D721Med (cell line): ENCODE data around the gene CENPO.

ENCODE experiments used
- DNase-seq: peaks from one replicate; pipeline ENCODE4 v3.0.0; 2011; ENCODE audit warnings: low spot score; ENCODE audit not compliant: insufficient read length
- FAIRE-seq: peaks from 2 replicates; lab custom pipeline; 2011; peaks lifted over from hg19 to GRCh38; lab: Jason Lieb, UNC
- TF ChIP-seq, protein P1 (sequence below): IDR thresholded peaks from 2 replicates; pipeline ENCODE4 v1.5.1; 2012; ENCODE audit warnings: mild to moderate bottlenecking, control low read depth; ENCODE audit not compliant: insufficient read depth; ENCODE audit errors: missing control alignments

CENPO gene

DNA sequence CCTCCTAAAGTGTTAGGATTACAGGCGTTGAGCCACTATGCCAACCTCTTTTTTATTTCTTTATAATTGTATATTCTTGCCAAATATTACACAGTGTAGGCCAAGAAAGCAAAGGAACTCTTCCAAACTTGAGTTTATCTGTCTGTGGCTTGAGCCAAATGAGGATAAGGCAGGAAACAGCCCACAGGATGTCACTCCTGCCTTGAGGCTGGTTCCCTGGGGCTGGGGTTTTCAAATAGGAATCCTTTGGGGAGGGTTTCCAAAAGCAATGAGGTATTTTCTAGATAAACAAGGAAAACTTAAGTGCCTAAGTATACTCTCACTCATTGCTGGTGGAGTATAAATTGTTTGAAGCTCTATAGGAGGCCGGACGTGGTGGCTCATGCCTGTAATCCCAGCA is 70.4 kb downstream of the CENPO start:
- TF ChIP-seq, protein P1, sequence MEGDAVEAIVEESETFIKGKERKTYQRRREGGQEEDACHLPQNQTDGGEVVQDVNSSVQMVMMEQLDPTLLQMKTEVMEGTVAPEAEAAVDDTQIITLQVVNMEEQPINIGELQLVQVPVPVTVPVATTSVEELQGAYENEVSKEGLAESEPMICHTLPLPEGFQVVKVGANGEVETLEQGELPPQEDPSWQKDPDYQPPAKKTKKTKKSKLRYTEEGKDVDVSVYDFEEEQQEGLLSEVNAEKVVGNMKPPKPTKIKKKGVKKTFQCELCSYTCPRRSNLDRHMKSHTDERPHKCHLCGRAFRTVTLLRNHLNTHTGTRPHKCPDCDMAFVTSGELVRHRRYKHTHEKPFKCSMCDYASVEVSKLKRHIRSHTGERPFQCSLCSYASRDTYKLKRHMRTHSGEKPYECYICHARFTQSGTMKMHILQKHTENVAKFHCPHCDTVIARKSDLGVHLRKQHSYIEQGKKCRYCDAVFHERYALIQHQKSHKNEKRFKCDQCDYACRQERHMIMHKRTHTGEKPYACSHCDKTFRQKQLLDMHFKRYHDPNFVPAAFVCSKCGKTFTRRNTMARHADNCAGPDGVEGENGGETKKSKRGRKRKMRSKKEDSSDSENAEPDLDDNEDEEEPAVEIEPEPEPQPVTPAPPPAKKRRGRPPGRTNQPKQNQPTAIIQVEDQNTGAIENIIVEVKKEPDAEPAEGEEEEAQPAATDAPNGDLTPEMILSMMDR, result no peak
- FAIRE-seq, result no peak
- no peak for DNase-seq

DNA sequence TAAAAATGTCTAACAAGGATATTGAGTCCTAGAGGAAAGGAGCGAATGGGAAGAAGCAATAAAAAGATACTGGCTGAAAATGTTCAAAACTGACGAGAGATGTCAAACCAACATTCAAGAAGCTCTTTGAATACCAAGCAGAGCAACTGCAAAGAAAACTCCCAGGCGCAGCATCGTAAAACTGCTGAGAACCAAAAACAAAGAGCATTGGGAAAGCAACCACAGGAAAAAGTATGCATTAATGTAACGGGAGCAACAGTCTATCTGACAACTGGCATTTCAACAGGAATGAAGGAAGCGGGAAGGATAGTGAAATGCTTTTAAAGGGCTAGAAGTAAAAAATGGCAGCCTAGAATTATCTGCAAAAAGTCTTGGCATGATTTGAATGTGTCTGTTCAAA is 73.7 kb downstream of the CENPO start:
- no peak for FAIRE-seq
- TF ChIP-seq, protein P1, result no peak
- DNase-seq, result no peak

DNA sequence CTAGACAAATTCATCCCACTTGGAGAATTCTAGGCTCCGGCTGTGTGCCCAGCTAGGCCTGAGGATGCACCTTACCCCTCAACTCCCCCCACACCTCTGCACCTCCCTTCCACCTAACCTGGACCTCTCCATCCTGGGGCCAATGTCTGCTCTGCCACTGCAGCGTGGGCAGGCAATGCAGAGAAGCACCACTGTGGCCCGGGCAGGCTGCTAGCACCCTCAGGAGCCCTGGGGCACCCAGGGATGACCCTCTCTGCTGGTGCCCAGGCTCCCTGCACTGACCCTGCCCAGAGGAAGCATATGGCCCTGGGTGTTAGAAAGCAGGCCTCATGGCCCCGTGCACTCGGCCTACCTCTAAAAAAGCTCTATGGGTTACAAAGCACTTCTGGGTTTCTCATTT is 77.2 kb downstream of the CENPO start:
- DNase-seq (no peak), FAIRE-seq (no peak)
- TF ChIP-seq, protein P1, result no peak

DNA sequence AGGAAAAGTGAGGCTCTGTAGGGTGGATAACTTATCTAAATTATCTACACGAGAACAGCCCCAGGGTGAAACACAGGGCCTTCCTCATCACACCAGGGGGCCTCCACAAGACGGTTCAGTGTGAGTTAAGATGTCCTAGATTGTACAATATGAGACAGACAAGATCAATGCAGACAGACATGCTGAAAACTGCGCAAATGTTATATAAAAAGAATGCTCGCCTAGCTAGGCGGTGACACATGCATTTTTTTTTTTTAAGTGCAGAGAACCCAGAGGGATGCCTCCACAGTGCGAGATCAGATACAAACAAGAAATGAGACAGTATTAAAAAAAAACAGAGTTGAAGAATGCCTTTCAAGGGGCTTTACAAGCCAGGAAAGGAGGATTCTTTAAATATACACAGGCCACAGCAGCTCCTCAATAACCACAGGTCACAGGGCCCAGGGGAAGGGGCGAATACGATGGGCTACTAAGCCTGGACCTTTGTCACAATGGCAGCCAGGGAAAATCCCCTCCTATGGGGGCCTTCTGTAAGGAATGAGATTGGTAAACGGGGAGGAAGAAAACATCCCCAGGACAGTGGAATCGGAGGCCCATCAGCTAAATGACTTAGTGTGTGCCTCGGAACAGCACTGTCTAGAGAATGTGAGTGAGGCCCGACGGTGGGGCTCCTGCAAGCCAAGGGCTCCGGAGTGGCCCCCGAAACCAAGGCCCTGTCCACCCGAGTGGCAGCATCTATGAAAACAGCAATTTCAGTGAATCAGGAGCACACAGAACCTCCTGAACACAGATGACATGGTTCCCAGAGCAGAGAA is 77.9 kb downstream of the CENPO start:
- DNase-seq, result no peak
- TF ChIP-seq, protein P1, result no peak
- FAIRE-seq, result no peak

DNA sequence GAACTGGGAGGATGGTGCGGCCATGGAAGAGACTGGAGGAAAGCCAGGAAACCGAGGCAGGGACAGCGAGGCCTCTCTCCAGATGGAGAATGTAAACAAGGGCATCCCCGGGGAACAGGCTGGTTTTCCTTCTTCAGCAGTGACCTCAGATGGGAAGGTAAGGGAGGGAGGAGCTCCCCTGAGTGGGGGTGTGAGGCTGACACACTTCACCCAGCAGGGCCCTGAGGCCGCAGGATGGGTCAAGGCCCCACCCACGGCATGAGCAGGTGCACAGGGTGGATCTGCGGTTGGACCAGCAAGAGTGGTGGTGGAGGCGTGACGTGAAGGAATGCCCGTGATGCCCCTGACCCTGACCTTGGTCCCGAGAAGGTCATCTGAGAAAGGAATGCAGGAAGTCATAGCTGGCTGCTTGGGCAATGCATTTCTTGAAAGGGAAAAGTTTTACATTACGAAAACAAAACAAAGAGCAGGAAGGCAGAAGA is 78.7 kb downstream of the CENPO start:
- TF ChIP-seq, protein P1, result no peak
- no peak for FAIRE-seq
- no peak for DNase-seq
